22Rv1 (cell line): ENCODE measurements around the gene RAB4B.

Experiments used
- ZFX ChIP-seq: fragments of 450-650 bp; IDR thresholded peaks from 2 replicates; pipeline ENCODE4 v1.6.1; 2017; ENCODE audit warnings: antibody characterized with exemption, borderline replicate concordance
- TF ChIP-seq, protein P1 (sequence below): fragments of 450-650 bp; IDR thresholded peaks from 2 replicates; pipeline ENCODE4 v1.5.1; 2017; ENCODE audit warnings: mild to moderate bottlenecking

DNA sequence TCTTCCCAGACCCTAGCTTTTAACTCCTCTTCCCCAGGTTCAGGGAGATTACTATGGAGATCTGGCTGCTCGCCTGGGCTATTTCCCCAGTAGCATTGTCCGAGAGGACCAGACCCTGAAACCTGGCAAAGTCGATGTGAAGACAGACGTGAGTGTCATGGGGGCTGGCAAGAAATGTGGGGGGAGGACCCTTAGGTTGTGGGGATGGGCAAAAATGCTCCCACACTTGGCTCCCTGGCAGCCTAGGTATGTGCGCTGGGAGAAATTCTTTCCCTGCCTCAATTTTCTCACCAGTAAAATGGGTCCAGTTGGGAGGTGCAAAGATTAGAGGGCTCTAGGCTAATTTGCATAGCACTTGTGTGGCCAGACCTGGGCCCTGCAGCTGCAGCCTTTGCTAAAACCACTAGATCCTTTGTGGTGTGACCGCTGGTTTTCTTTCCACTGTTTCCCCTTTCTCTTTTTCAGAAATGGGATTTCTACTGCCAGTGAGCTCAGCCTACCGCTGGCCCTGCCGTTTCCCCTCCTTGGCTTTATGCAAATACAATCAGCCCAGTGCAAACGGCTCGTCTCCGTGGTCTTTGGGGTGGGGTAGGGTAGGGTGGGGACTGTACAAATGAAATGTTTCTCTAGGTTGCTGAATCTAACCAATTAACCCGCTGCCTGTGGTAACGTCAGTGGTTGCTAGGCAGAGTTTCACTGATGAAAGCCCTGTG, 959 bp upstream of the RAB4B start:
- TF ChIP-seq, protein P1, sequence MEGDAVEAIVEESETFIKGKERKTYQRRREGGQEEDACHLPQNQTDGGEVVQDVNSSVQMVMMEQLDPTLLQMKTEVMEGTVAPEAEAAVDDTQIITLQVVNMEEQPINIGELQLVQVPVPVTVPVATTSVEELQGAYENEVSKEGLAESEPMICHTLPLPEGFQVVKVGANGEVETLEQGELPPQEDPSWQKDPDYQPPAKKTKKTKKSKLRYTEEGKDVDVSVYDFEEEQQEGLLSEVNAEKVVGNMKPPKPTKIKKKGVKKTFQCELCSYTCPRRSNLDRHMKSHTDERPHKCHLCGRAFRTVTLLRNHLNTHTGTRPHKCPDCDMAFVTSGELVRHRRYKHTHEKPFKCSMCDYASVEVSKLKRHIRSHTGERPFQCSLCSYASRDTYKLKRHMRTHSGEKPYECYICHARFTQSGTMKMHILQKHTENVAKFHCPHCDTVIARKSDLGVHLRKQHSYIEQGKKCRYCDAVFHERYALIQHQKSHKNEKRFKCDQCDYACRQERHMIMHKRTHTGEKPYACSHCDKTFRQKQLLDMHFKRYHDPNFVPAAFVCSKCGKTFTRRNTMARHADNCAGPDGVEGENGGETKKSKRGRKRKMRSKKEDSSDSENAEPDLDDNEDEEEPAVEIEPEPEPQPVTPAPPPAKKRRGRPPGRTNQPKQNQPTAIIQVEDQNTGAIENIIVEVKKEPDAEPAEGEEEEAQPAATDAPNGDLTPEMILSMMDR: no peak
- TF ChIP-seq ZFX: no peak
